Keratinocyte (primary cell): ENCODE measurements around the gene CRABP2. TPM values are rescaled to one million over a fixed set of nuclear protein-coding genes. Genes with fewer than 3 reads are reported as not detected.

Experiments used
- DNase-seq: peaks from one replicate; pipeline ENCODE4 v3.0.0-alpha.2; 2011; ENCODE audit warnings: low read depth, missing footprints, low spot score
- FAIRE-seq: peaks from 2 replicates; lab custom pipeline; 2011; peaks lifted over from hg19 to GRCh38; lab: Jason Lieb, UNC
- H2AFZ ChIP-seq: 2 replicates; pipeline ENCODE4 v1.6.0; 2012; ENCODE audit warnings: low read length, control low read depth, inconsistent platforms; ENCODE audit not compliant: control insufficient read depth
- H3K27ac ChIP-seq: 2 replicates; pipeline ENCODE4 v1.5.1; 2011; ENCODE audit warnings: low read length; ENCODE audit not compliant: control insufficient read depth, insufficient read depth
- H3K27me3 ChIP-seq: 3 replicates; pipeline ENCODE4 v1.6.0; 2011; ENCODE audit warnings: low read length; ENCODE audit not compliant: control insufficient read depth, insufficient read depth; ENCODE audit errors: extremely low read depth
- H3K36me3 ChIP-seq, 2 experiments: 2 replicates in 1 of 2; 3 replicates in 1 of 2; pipeline ENCODE4 v1.5.1; 2011; ENCODE audit warnings: low read length in 2 of 2, mild to moderate bottlenecking in 1 of 2; ENCODE audit not compliant: control insufficient read depth in 2 of 2, insufficient read depth in 2 of 2; ENCODE audit errors: extremely low read depth in 1 of 2
- H3K4me1 ChIP-seq: 3 replicates; pipeline ENCODE4 v1.5.1; 2011; ENCODE audit warnings: low read length; ENCODE audit not compliant: control insufficient read depth, insufficient read depth; ENCODE audit errors: extremely low read depth
- H3K4me2 ChIP-seq: 3 replicates; pipeline ENCODE4 v1.6.0; 2011; ENCODE audit warnings: low read depth, low read length; ENCODE audit not compliant: control insufficient read depth, insufficient read depth; ENCODE audit errors: extremely low read depth
- H3K4me3 ChIP-seq, 3 experiments: fragments of 200-600 bp in 1 of 3; sonication (generic) in 1 of 3; 2 replicates in 2 of 3; 3 replicates in 1 of 3; pipeline ENCODE4 v1.5.1; 2011 to 2016; ENCODE audit warnings: low read length in 3 of 3, mild to moderate bottlenecking in 3 of 3, control low read depth in 2 of 3, inconsistent platforms in 1 of 3, low read depth in 1 of 3, mixed read lengths in 1 of 3, mixed run types in 1 of 3, moderate library complexity in 1 of 3; ENCODE audit not compliant: control insufficient read depth in 2 of 3, insufficient read depth in 2 of 3; ENCODE audit errors: extremely low read depth in 1 of 3
- H3K79me2 ChIP-seq: 2 replicates; pipeline ENCODE4 v1.6.0; 2012; ENCODE audit warnings: low read length; ENCODE audit not compliant: control insufficient read depth, insufficient read depth
- H3K9ac ChIP-seq: 3 replicates; pipeline ENCODE4 v1.6.0; 2011; ENCODE audit warnings: low read length; ENCODE audit not compliant: control insufficient read depth, insufficient read depth; ENCODE audit errors: extremely low read depth
- H3K9me1 ChIP-seq: 3 replicates; pipeline ENCODE4 v1.6.0; 2011; ENCODE audit warnings: low read length; ENCODE audit not compliant: control insufficient read depth, insufficient read depth; ENCODE audit errors: extremely low read depth
- H3K9me3 ChIP-seq: 2 replicates; pipeline ENCODE4 v1.5.1; 2012; ENCODE audit warnings: low read depth, low read length; ENCODE audit not compliant: control insufficient read depth
- H4K20me1 ChIP-seq: 3 replicates; pipeline ENCODE4 v1.6.0; 2011; ENCODE audit warnings: low read length; ENCODE audit not compliant: control insufficient read depth, insufficient read depth; ENCODE audit errors: extremely low read depth
- CTCF ChIP-seq, 3 experiments: IDR thresholded peaks in 1 of 3; conservative IDR thresholded peaks in 1 of 3; optimal IDR thresholded peaks in 1 of 3; 2 replicates in 2 of 3; 3 replicates in 1 of 3; pipeline versions ENCODE3 to v1.5.1; 2011; ENCODE audit warnings: low read length in 3 of 3, mild to moderate bottlenecking in 3 of 3, moderate library complexity in 2 of 3, control low read depth in 1 of 3, inconsistent platforms in 1 of 3; ENCODE audit not compliant: insufficient read depth in 2 of 3; ENCODE audit errors: extremely low read depth in 1 of 3
- EZH2 ChIP-seq: IDR thresholded peaks from one replicate; pipeline ENCODE4 v1.6.1; 2012; ENCODE audit warnings: inconsistent platforms, mild to moderate bottlenecking, low read length, moderate library complexity
- dilution Hi-C: fragments of 300-500 bp; cut with MboI; formaldehyde crosslinking; loops from one replicate; pipeline ENCODE4 v1.7.0; 2020; ENCODE audit warnings: low sequenced_read_pairs; ENCODE audit not compliant: extremely low pct_ligation_motif_present
- polyA plus RNA-seq, 5 experiments: library from polyadenylated mRNA; depleted of rRNA in 3 of 5; stranded (reverse) in 3 of 5; stranded (forward) in 1 of 5; unstranded in 1 of 5; fragments of >200 nt; gene quantifications; 1 replicate in 1 of 5; 2 replicates in 3 of 5; 3 replicates in 1 of 5; pipeline versions ENCODE4 v1.2.1 to v1.2.3, GENCODE V29; 2011 to 2012; ENCODE audit warnings: missing spikeins in 2 of 5, low read depth in 1 of 5, low replicate concordance in 1 of 5

Gene CRABP2
- polyA plus RNA-seq, 1 donor (not counting 4 experiments of a cell fraction or from before 2014, with no cell fraction given): 8.4 TPM

GRCh38 chr1:156655904-156656516 is 49.4 kb downstream of the CRABP2 start:
- no peaks in the 10 kb centered on the region for H3K9me3 ChIP-seq
- no peak for DNase-seq
- no peaks in the 10 kb centered on the region for H3K36me3 ChIP-seq
- H3K9me1 ChIP-seq: no peaks in the 10 kb centered on the region
- TF ChIP-seq EZH2: no peak
- TF ChIP-seq CTCF (optimal IDR thresholded peaks at IDR 0.05 in 1 of 3, IDR thresholded peaks at IDR 0.05 in 1 of 3, conservative IDR thresholded peaks at IDR 0.05 in 1 of 3; ENCODE audit: extremely low read depth in 1 of 3, insufficient read depth in 2 of 3, low read length in 3 of 3): no peak
- peaks cover 15% of the 10 kb centered on the region for H3K4me1 ChIP-seq
- no peak overlapping the region for H3K27ac ChIP-seq
- H4K20me1 ChIP-seq: peaks cover 7% of the 10 kb centered on the region
- H3K4me3 ChIP-seq: no peak overlapping the region
- no peaks in the 10 kb centered on the region for H3K79me2 ChIP-seq
- no peak overlapping the region for H3K9ac ChIP-seq
- H2AFZ ChIP-seq: no peak overlapping the region
- peaks cover 38% of the 10 kb centered on the region for H3K27me3 ChIP-seq
- dilution Hi-C loops: no loop called here
- H3K4me2 ChIP-seq: no peak overlapping the region
- FAIRE-seq: no peak

- Histone ChIP-seq H3K27ac (no peak overlapping the region), H2AFZ (no peak overlapping the region), H3K9ac (no peak overlapping the region), H4K20me1 (peaks cover 7% of the 10 kb centered on the region), H3K9me1 (no peaks in the 10 kb centered on the region), H3K4me3 (no peak overlapping the region), H3K36me3 (no peaks in the 10 kb centered on the region), H3K9me3 (no peaks in the 10 kb centered on the region), H3K4me2 (no peak overlapping the region), H3K4me1 (peaks cover 12% of the 10 kb centered on the region), H3K79me2 (no peaks in the 10 kb centered on the region), H3K27me3 (peaks cover 39% of the 10 kb centered on the region)
- no peak for DNase-seq
- TF ChIP-seq EZH2 (no peak), CTCF (optimal IDR thresholded peaks at IDR 0.05 in 1 of 3, IDR thresholded peaks at IDR 0.05 in 1 of 3, conservative IDR thresholded peaks at IDR 0.05 in 1 of 3; ENCODE audit: extremely low read depth in 1 of 3, insufficient read depth in 2 of 3, low read length in 3 of 3) (no peak)
- FAIRE-seq: no peak
- dilution Hi-C loops: no loop called here
Measured at GRCh38 chr1:156655151-156655903, 50.1 kb downstream of the CRABP2 start.
